SK-N-SH (cell line): ENCODE measurements around the gene NUDT22. TPM values are rescaled to one million over a fixed set of nuclear protein-coding genes. Genes with fewer than 3 reads are reported as not detected.

Experiments
- CTCF ChIA-PET: fragments of 300-600, 350-600 bp; formaldehyde crosslinking; extraction: SDS; loops from one replicate; lab custom pipeline; 2021; lab: Yijun Ruan, JAX
- POLR2A ChIA-PET: fragments of 350-600 bp; sonication (Branson Sonifier 250); formaldehyde crosslinking; extraction: SDS; loops from one replicate; lab custom pipeline; 2020; ENCODE audit warnings: antibody characterized with exemption, inconsistent platforms; lab: Yijun Ruan, JAX
- DNase-seq: peaks from one replicate; pipeline ENCODE4 v3.0.0; 2012
- H2AFZ ChIP-seq: fragments of 200-600 bp; sonication (generic); 2 replicates; pipeline ENCODE4 v1.8.1; 2016; ENCODE audit warnings: antibody characterized with exemption, mild to moderate bottlenecking, low read depth
- H3F3A ChIP-seq: fragments of 200-600 bp; sonication (generic); replicated peaks from 2 replicates; pipeline ENCODE3; 2016; ENCODE audit warnings: antibody characterized with exemption, mild to moderate bottlenecking; ENCODE audit not compliant: insufficient read depth
- H3K27ac ChIP-seq, 2 experiments: fragments of 200-500 bp in 1 of 2; fragments of 200-600 bp in 1 of 2; sonication (Bioruptor generic) in 1 of 2; sonication (generic), shearing (Covaris generic) in 1 of 2; 2 replicates each; pipeline versions ENCODE4 v1.5.1 to v1.6.1; 2014 to 2016; ENCODE audit warnings: low read depth in 2 of 2, inconsistent platforms in 1 of 2, low read length in 1 of 2, mild to moderate bottlenecking in 1 of 2, mixed read lengths in 1 of 2
- H3K27me3 ChIP-seq: fragments of 200-600 bp; sonication (generic), shearing (Covaris generic); 2 replicates; pipeline ENCODE4 v1.6.1; 2016; ENCODE audit warnings: mixed run types; ENCODE audit not compliant: insufficient read depth
- H3K36me3 ChIP-seq, 2 experiments: fragments of 200-500 bp in 1 of 2; fragments of 200-600 bp in 1 of 2; sonication (Bioruptor generic) in 1 of 2; sonication (generic) in 1 of 2; replicated peaks in 1 of 2; 2 replicates each; pipeline versions ENCODE3 to v1.5.1; 2014 to 2016; ENCODE audit warnings: low read length in 1 of 2, mild to moderate bottlenecking in 1 of 2; ENCODE audit not compliant: insufficient read depth in 2 of 2, control insufficient read depth in 1 of 2
- H3K4me1 ChIP-seq, 2 experiments: fragments of 200-500 bp in 1 of 2; fragments of 200-600 bp in 1 of 2; sonication (Bioruptor generic) in 1 of 2; sonication (generic), shearing (Covaris generic) in 1 of 2; 2 replicates each; pipeline versions ENCODE4 v1.5.1 to v1.6.1; 2014 to 2016; ENCODE audit warnings: low read depth in 1 of 2, low read length in 1 of 2, mixed run types in 1 of 2; ENCODE audit not compliant: insufficient read depth in 2 of 2, control insufficient read depth in 1 of 2
- H3K4me2 ChIP-seq: fragments of 200-600 bp; sonication (generic), shearing (Covaris generic); 2 replicates; pipeline ENCODE4 v1.6.1; 2017; ENCODE audit warnings: mixed run types
- H3K4me3 ChIP-seq, 2 experiments: fragments of 200-500 bp in 1 of 2; fragments of 200-600 bp in 1 of 2; sonication (Bioruptor generic) in 1 of 2; sonication (generic), shearing (Covaris generic) in 1 of 2; 2 replicates each; pipeline versions ENCODE4 v1.5.1 to v1.8.1; 2014 to 2016; ENCODE audit warnings: low read depth in 2 of 2, inconsistent platforms in 1 of 2, low read length in 1 of 2, mild to moderate bottlenecking in 1 of 2, mixed read lengths in 1 of 2, moderate library complexity in 1 of 2
- H3K79me2 ChIP-seq: fragments of 200-600 bp; sonication (generic); 2 replicates; pipeline ENCODE4 v1.8.1; 2017; ENCODE audit warnings: mild to moderate bottlenecking; ENCODE audit not compliant: insufficient read depth
- H3K9ac ChIP-seq: fragments of 200-600 bp; sonication (generic); 2 replicates; pipeline ENCODE4 v1.6.1; 2017; ENCODE audit warnings: mixed run types
- H3K9me2 ChIP-seq: fragments of 200-600 bp; sonication (generic); 2 replicates; pipeline ENCODE4 v1.6.1; 2017; ENCODE audit warnings: mixed run types
- H3K9me3 ChIP-seq: fragments of 200-600 bp; sonication (generic); 2 replicates; pipeline ENCODE4 v1.6.1; 2017; ENCODE audit warnings: mixed run types, mild to moderate bottlenecking, moderate library complexity
- H4K20me1 ChIP-seq: fragments of 200-600 bp; sonication (generic); 2 replicates; pipeline ENCODE4 v1.6.1; 2017; ENCODE audit warnings: mild to moderate bottlenecking, mixed run types; ENCODE audit not compliant: insufficient read depth
- CHD2 ChIP-seq: fragments of 150-350 bp; IDR thresholded peaks from 2 replicates; pipeline ENCODE4 v1.6.1; 2018; ENCODE audit warnings: low read length; ENCODE audit not compliant: partially characterized antibody
- FOXM1 ChIP-seq: IDR thresholded peaks from 2 replicates; pipeline ENCODE4 v1.4.0; 2012; ENCODE audit warnings: low read depth, mild to moderate bottlenecking
- IRF3 ChIP-seq: fragments of 150-350 bp; IDR thresholded peaks from 2 replicates; pipeline ENCODE4 v1.6.1; 2016; ENCODE audit warnings: mild to moderate bottlenecking, low read depth, low read length
- RCOR1 ChIP-seq: fragments of 150-350 bp; IDR thresholded peaks from 2 replicates; pipeline ENCODE4 v1.6.1; 2017; ENCODE audit warnings: antibody characterized with exemption, low read length
- RXRA ChIP-seq: IDR thresholded peaks from 2 replicates; pipeline ENCODE4 v1.4.0; 2012; ENCODE audit warnings: low read depth, mild to moderate bottlenecking, borderline replicate concordance
- SIN3A ChIP-seq: IDR thresholded peaks from 2 replicates; pipeline ENCODE4 v1.6.1; 2012; ENCODE audit warnings: low read depth, mild to moderate bottlenecking, low read length, moderate library complexity, borderline replicate concordance
- SMC3 ChIP-seq: IDR thresholded peaks from 2 replicates; pipeline ENCODE4 v1.6.1; 2012; ENCODE audit warnings: low read depth, low read length, improper control_type of control experiment
- WGBS: methylation state at CpG from one replicate; pipeline ENCODE4 v1.1.6; 2017; ENCODE audit warnings: low lambda C conversion rate; 5-methylcytosine and 5-hydroxymethylcytosine counted together
- polyA plus RNA-seq, 3 experiments: library from polyadenylated mRNA; depleted of rRNA; stranded (reverse); fragments of >200 nt; gene quantifications; 2 replicates each; pipeline ENCODE4 v1.2.3, GENCODE V29; 2012
- TF ChIP-seq, protein P1 (sequence below): IDR thresholded peaks from 2 replicates; pipeline ENCODE4 v1.6.1; 2012; ENCODE audit warnings: mild to moderate bottlenecking, low read depth, low read length, moderate library complexity
- TF ChIP-seq, protein P2 (sequence below): IDR thresholded peaks from 2 replicates; pipeline ENCODE4; 2012
- TF ChIP-seq, protein P3 (sequence below): fragments of 150-350 bp; IDR thresholded peaks from 2 replicates; pipeline ENCODE4 v1.6.1; 2017; ENCODE audit warnings: antibody characterized with exemption, low read length, low read depth, borderline replicate concordance
- TF ChIP-seq, protein P4 (sequence below): IDR thresholded peaks from 2 replicates; pipeline ENCODE4 v1.4.0; 2012; ENCODE audit warnings: low read depth, borderline replicate concordance
- TF ChIP-seq, protein P5 (sequence below): IDR thresholded peaks from 2 replicates; pipeline ENCODE4 v1.4.0; 2012; ENCODE audit warnings: low read depth

NUDT22 gene
- polyA plus RNA-seq, 1 of the 3 experiments (the other 2 are of a cell fraction) = 72.7 TPM

DNA sequence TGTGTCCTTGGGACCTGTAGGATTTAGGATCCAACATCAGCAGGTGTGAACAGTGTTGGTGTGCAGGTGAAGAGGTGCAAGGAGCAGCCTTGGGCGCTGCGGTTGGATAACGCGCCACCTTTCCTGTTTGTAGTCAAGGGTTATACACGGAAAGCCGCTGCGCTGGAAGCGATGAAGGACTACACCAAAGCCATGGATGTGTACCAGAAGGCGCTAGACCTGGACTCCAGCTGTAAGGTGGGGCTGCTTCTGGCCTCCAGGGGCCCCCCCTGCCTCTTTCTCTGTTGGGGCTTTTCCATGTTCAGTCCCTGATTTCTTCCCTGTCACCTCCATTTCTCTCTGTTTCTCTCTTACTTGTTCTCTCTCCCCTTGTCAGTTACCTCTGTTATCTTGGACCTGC is 23.1 kb upstream of the NUDT22 start (continued):
- TF ChIP-seq, protein P1, sequence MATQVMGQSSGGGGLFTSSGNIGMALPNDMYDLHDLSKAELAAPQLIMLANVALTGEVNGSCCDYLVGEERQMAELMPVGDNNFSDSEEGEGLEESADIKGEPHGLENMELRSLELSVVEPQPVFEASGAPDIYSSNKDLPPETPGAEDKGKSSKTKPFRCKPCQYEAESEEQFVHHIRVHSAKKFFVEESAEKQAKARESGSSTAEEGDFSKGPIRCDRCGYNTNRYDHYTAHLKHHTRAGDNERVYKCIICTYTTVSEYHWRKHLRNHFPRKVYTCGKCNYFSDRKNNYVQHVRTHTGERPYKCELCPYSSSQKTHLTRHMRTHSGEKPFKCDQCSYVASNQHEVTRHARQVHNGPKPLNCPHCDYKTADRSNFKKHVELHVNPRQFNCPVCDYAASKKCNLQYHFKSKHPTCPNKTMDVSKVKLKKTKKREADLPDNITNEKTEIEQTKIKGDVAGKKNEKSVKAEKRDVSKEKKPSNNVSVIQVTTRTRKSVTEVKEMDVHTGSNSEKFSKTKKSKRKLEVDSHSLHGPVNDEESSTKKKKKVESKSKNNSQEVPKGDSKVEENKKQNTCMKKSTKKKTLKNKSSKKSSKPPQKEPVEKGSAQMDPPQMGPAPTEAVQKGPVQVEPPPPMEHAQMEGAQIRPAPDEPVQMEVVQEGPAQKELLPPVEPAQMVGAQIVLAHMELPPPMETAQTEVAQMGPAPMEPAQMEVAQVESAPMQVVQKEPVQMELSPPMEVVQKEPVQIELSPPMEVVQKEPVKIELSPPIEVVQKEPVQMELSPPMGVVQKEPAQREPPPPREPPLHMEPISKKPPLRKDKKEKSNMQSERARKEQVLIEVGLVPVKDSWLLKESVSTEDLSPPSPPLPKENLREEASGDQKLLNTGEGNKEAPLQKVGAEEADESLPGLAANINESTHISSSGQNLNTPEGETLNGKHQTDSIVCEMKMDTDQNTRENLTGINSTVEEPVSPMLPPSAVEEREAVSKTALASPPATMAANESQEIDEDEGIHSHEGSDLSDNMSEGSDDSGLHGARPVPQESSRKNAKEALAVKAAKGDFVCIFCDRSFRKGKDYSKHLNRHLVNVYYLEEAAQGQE = no peak
- TF ChIP-seq, protein P2, sequence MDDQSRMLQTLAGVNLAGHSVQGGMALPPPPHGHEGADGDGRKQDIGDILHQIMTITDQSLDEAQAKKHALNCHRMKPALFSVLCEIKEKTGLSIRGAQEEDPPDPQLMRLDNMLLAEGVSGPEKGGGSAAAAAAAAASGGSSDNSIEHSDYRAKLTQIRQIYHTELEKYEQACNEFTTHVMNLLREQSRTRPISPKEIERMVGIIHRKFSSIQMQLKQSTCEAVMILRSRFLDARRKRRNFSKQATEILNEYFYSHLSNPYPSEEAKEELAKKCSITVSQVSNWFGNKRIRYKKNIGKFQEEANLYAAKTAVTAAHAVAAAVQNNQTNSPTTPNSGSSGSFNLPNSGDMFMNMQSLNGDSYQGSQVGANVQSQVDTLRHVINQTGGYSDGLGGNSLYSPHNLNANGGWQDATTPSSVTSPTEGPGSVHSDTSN = no peak

DNA sequence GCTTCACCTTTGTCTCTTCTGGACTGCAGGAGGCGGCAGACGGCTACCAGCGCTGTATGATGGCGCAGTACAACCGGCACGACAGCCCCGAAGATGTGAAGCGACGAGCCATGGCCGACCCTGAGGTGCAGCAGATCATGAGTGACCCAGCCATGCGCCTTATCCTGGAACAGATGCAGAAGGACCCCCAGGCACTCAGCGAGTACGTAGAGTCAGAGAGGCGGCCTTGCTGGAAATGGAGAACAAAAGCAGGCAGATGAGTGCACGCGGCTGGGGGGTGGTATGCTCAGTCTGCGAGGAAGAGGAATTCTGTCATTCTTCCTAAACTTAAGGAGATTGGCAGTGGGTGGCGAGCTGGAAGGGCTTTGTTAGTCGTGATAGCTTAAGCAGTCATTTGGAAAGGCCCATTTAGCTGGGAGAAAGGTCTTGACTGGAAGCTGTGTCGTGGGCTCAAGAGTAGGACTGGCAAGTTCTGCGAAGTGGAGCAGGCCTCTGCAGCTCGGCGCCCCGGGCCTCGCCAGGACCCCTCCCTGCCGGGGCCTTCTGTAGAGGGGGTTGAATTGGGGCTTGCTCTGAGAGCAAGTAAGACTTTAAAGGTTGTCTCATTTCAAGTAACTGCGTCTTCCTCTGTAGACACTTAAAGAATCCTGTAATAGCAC is 22.5 kb upstream of the NUDT22 start:
- Histone ChIP-seq H3K4me1 (peaks cover 4 to 27% of the 10 kb centered on the region in 2 experiments; a peak in 3 of 4 replicates), H3F3A (peaks cover 30% of the 10 kb centered on the region), H3K27ac (no peak overlapping the region), H3K4me2 (no peak overlapping the region), H3K9ac (no peak overlapping the region), H3K4me3 (no peak overlapping the region), H3K27me3 (no peaks in the 10 kb centered on the region), H2AFZ (no peak overlapping the region), H3K9me2 (no peaks in the 10 kb centered on the region), H4K20me1 (peaks cover 9% of the 10 kb centered on the region), H3K9me3 (no peaks in the 10 kb centered on the region), H3K79me2 (no peaks in the 10 kb centered on the region; the same call in 1 of the 2 replicates), H3K36me3 (peaks cover 43 to 47% of the 10 kb centered on the region in 2 experiments)
- CTCF ChIA-PET = interaction anchor here (0.8 to 5.3 kb wide), 11 partner anchors 8 to 99 kb away, joined by 3 to 52 read pairs (median 12); partner anchors contain the start of genes CATSPERZ, NUDT22, PLCB3 and TRPT1
- TF ChIP-seq, protein P3, sequence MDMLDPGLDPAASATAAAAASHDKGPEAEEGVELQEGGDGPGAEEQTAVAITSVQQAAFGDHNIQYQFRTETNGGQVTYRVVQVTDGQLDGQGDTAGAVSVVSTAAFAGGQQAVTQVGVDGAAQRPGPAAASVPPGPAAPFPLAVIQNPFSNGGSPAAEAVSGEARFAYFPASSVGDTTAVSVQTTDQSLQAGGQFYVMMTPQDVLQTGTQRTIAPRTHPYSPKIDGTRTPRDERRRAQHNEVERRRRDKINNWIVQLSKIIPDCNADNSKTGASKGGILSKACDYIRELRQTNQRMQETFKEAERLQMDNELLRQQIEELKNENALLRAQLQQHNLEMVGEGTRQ = no peak
- TF ChIP-seq IRF3 = no peak
- TF ChIP-seq CHD2 = no peak
- no peak for TF ChIP-seq FOXM1
- TF ChIP-seq SMC3 = no peak
- TF ChIP-seq SIN3A = no peak
- TF ChIP-seq RXRA = no peak
- TF ChIP-seq, protein P4, sequence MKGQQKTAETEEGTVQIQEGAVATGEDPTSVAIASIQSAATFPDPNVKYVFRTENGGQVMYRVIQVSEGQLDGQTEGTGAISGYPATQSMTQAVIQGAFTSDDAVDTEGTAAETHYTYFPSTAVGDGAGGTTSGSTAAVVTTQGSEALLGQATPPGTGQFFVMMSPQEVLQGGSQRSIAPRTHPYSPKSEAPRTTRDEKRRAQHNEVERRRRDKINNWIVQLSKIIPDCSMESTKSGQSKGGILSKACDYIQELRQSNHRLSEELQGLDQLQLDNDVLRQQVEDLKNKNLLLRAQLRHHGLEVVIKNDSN = no peak
- no peak for TF ChIP-seq RCOR1
- TF ChIP-seq, protein P1 = no peak
- TF ChIP-seq, protein P2 = no peak
- TF ChIP-seq, protein P5, sequence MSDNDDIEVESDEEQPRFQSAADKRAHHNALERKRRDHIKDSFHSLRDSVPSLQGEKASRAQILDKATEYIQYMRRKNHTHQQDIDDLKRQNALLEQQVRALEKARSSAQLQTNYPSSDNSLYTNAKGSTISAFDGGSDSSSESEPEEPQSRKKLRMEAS = no peak
- WGBS = 94% methylated on average over 27 of the region's 27 CpGs
- DNase-seq = no peak
- POLR2A ChIA-PET = interaction anchor here (1.1 to 1.6 kb wide), 2 partner anchors 9 to 18 kb away, joined by 3 read pairs; no protein-coding TSS in a partner anchor
